Mesodermal cell (in vitro differentiated cells): ENCODE measurements around the gene CDHR5.
A peak's percentile ranks its signal among the peaks of the same experiment; 100 is the strongest.

Experiments
- H3K27ac ChIP-seq: 2 replicates; pipeline ENCODE4 v1.7.0; 2013; ENCODE audit warnings: mild to moderate bottlenecking, low read depth, low read length, moderate library complexity; ENCODE audit not compliant: severe bottlenecking
- H3K36me3 ChIP-seq: 2 replicates; pipeline ENCODE4 v1.7.1; 2013; ENCODE audit warnings: mild to moderate bottlenecking, low read length, moderate library complexity; ENCODE audit not compliant: control insufficient read depth, insufficient read depth
- H3K4me1 ChIP-seq: one replicate; pipeline ENCODE4 v1.7.1; 2013; ENCODE audit warnings: mild to moderate bottlenecking, low read length; ENCODE audit not compliant: insufficient read depth, control insufficient read depth, poor library complexity, severe bottlenecking
- H3K4me3 ChIP-seq: 2 replicates; pipeline ENCODE4 v1.7.0; 2013; ENCODE audit warnings: low read length, control low read depth, mild to moderate bottlenecking; ENCODE audit not compliant: insufficient read depth, poor library complexity, severe bottlenecking; ENCODE audit errors: extremely low read depth
- H3K9me3 ChIP-seq: 2 replicates; pipeline ENCODE4 v1.7.1; 2013; ENCODE audit warnings: mild to moderate bottlenecking, low read length, moderate library complexity; ENCODE audit not compliant: control insufficient read depth
- WGBS, 2 experiments: methylation state at CpG; one replicate each; pipeline ENCODE4 v1.1.5; 2013; ENCODE audit warnings: missing lambda C conversion rate in 2 of 2; ENCODE audit not compliant: insufficient coverage in 2 of 2; 5-methylcytosine and 5-hydroxymethylcytosine counted together

The CDHR5 gene

DNA sequence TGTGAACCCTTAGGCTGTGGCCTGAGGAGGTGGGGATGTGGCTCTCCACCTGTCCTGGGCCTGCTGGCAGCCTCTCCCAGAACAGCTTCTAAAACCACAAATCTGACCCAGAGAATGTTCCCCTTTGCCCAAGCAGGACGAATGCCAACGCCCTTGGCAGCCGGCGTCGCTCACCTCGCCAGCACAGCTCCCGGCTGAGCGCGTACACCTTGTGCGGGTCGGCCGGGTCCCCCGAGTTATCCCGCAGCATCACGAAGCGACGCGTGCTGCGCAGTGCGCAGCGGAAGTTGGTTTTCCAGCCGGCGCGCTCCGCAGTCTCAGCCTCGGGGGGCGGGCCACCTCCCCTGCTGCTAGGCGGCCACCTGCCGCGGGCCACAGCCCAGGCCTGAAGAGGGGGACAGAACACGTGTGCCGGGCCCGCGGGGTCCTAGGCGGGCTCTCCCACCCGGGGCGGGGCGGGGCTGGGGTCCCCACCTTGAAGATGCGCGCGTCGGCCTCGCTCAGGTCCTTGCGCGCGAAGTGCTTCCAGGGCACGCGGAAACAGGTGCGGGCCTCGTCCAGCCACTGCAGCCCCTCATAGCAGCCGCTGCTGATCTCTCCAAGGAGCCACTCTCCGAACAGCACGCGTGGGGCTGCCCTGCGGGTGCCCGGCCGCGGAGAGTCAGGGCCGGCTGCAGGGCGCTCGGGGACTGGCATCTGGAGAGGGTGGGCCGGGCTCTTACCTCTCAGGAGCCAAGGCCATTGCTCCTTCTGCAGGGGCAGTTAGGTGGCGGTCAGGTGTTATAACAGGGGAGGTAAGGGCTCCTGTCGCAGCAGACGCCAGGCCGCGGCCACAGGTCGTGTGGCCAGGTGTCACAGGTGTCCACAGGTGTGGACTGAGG is 9.9 kb downstream of the CDHR5 start:
- Histone ChIP-seq H3K27ac (peak overlapping the region; percentile 87), H3K4me3 (peak overlapping the region; percentile 58), H3K4me1 (peaks cover 19% of the 10 kb centered on the region), H3K36me3 (peaks cover 45% of the 10 kb centered on the region), H3K9me3 (no peaks in the 10 kb centered on the region)
- WGBS, 2 experiments = 93 to 94% methylated on average over 63 to 66 of the region's 68 CpGs

DNA sequence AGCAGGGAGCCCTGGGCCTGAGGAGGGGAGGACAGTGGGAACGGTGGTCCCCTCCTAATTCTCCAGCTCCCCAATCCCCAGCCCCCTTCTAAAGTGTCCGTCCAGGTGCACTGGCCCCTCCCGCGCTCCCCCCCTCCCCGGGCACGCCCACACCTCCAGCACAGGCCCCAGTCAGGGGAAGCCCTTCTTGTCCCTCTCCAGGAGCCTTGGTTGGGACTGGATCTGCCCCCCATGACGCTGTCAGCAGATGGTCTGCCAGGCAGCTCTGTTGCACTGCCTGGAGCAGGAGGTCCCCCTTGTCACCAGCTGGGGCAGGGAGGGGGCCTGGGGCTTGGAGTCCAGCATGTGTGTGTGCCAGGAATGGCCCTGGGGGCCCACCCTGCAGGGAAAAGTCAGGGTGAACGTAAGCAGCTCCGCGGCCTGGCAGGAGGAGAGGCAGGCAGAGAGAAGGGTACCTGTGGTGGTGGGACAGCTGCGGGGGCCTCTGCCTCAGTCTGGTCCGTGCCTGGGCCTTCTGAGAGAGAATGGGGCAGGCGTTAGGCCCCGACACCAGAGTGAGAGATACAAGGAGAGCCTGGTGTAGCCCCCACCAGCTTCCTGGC is 10.6 kb downstream of the CDHR5 start:
- Histone ChIP-seq H3K27ac (no peak overlapping the region), H3K36me3 (peaks cover 52% of the 10 kb centered on the region), H3K4me1 (peaks cover 19% of the 10 kb centered on the region), H3K4me3 (no peak overlapping the region), H3K9me3 (no peaks in the 10 kb centered on the region)
- 84 to 96% methylated on average over 4 to 10 of the region's 14 CpGs for WGBS, 2 experiments

DNA sequence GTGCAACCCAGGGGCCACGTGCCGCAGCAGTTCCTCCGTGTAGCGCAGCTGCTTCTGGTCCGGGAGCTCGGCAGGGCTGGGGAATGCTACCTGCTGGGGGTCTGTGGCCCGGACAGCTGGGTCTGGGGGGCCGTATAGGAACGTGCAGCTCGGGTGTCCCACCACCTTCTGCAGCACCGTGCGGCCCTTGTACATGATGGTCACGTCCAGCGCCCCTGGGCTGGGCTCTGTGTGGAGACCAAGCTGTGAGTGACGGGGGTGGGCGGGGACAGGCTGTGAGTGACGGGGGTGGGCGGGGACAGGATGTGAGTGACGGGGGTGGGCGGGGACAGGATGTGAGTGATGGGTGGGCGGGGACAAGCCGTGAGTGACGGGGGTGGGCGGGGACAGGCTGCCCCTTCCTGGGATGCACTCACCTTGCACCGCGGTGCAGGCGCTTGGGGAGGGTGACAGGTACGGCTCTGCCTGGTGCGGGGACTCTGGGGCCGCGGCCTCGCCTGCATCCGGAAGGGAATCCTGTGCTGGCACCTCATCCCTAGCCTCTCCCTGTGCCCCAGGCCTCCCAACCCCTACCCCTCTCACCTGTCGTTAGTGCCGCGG is 11.3 kb downstream of the CDHR5 start:
- no peak overlapping the region for H3K4me3 ChIP-seq
- no peaks in the 10 kb centered on the region for H3K9me3 ChIP-seq
- 42 to 46% methylated on average over 19 to 20 of the region's 36 CpGs for WGBS, 2 experiments
- H3K4me1 ChIP-seq = peaks cover 19% of the 10 kb centered on the region
- H3K27ac ChIP-seq = peak overlapping the region; percentile 23
- peaks cover 59% of the 10 kb centered on the region for H3K36me3 ChIP-seq

DNA sequence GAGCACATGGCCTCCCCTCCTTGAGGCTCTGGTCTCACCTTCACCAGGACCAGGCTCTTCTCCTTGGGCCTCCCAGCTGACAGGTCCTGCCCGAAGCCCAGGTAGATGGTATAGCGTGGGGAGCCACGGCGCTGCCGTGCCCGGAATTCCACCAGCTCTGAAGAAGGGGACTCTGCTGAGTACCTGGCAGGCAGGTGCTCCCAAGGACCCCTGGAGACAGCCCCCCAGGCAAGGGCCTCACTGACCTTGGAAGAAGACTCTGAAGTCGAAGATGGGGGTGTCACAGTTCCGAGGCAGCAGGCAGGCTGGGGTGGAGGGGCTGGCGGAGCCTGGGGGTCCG is 11.8 kb downstream of the CDHR5 start:
- H3K4me1 ChIP-seq = peaks cover 19% of the 10 kb centered on the region
- H3K9me3 ChIP-seq = no peaks in the 10 kb centered on the region
- H3K36me3 ChIP-seq = peaks cover 61% of the 10 kb centered on the region
- H3K27ac ChIP-seq = peak overlapping the region; percentile 23
- H3K4me3 ChIP-seq = no peak overlapping the region
- 94% methylated on average over 10 of the region's 10 CpGs for WGBS, 2 experiments

DNA sequence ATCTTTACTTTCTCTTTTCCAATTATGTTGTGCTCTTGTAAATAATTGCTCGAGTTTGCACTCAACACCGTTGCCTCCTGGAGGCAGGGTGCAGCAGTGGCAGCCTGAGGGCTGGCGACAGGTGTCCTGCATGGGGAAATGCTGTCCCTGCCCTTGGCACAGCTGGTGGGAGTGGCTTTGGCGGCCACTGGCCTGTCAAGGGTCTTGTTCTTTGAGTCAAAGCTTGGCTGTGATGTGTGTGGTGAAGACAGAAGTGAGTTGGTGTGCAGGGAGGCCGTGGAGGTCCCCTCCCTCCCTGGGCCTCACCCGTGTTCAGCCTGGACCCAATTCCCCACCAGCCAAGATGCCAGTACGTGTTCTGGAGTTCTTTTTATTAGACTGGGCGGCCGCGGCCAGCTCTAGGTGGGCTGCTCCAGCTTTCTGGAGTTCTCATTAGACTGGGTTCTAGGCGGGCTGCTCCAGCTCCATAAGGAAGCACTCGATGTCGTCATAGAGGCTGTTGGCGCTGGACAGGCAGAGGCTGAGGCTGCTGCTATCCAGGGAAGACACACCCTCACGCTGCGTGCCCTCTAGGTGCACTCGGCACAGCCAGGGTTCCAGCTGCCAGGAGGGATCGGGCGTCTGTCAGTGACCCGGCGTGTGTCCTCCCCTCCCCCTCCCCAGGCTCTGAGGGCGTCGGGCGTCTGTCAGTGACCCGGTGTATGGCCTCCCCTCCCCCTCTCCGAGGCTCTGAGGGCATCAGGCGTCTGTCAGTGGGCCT is 12.4 kb downstream of the CDHR5 start:
- Histone ChIP-seq H3K4me1 (peaks cover 19% of the 10 kb centered on the region), H3K36me3 (peaks cover 64% of the 10 kb centered on the region), H3K4me3 (no peak overlapping the region), H3K27ac (no peak overlapping the region), H3K9me3 (no peaks in the 10 kb centered on the region)
- 89 to 92% methylated on average over 24 to 27 of the region's 27 CpGs for WGBS, 2 experiments

DNA sequence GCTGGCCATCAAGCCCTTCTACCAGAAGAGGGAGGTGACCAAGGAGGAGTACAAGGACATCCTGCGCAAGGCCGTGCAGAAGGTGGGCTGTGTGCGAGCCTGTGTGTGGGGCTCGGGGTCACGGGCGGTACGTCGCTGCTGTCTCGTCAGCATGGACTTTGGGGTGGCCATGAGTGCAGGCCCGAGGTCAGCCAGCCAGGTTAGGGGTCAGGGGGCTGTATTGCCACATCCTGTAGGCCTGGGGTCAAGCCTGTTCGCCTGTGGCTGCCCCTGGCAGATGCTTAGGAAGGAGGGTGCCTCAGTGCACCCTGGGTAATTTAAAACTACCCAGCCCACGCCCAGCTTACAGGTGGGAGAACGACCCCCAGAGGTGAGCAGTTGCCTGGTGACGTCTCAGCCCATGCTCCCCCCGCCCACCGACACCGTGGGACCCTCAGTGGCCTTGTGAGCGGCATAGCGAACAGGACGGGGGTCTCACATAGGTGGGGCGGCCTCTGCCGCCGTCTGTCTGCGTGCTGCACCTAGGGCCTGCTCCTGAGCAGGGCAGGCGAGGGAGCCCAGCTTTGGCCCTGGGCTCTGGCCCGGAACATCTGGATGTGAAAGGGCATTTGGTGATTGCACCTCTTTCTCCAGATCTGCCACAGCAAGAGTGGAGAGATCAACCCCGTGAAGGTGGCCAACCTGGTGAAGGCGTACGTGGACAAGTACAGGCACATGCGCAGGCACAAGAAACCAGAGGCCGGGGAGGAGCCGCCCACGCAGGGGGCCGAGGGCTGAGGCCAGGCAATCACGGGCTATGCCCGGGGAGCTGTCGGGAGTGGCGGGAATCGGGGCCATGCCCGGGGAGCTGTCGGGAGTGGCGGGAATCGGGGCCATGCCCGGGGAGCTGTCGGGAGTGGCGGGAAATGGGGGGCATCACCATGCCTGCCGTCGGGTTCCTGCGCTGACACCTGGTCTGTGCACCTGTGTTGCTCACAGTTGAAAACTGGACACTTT is 13.5 kb downstream of the CDHR5 start:
- H3K4me3 ChIP-seq = no peak overlapping the region
- peaks cover 16% of the 10 kb centered on the region for H3K4me1 ChIP-seq
- H3K9me3 ChIP-seq = no peaks in the 10 kb centered on the region
- H3K36me3 ChIP-seq = peaks cover 75% of the 10 kb centered on the region
- no peak overlapping the region for H3K27ac ChIP-seq
- WGBS, 2 experiments = 95 to 96% methylated on average over 38 to 42 of the region's 49 CpGs

DNA sequence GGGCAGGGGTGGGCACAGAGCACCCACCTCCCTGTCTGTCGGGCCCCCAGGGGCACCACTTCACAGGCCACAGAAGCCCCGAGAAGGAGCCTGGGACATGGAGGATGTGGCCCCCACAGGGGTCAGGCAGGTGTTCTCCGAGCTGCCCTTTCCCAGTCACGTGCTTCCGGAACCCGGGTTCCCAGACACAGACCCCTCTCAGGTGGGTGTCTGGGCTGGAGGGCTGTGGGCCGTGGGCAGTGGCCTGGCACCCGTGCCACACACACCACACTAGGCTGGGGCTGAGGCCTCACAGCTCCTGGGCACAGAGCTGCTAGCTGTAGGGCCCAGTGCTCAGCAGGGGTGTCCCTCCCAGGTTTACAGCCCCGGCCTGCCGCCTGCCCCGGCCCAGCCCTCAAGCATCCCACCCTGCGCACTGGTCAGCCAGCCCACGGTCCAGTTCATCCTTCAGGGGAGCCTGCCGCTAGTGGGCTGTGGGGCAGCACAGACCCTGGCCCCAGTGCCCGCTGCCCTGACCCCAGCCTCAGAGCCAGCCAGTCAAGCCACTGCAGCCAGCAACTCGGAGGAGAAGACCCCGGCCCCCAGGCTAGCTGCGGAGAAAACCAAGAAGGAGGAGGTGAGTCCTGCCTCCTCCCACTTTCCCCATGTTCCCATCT is 14.5 kb downstream of the CDHR5 start:
- no peak overlapping the region for H3K27ac ChIP-seq
- no peak overlapping the region for H3K4me3 ChIP-seq
- peaks cover 86% of the 10 kb centered on the region for H3K36me3 ChIP-seq
- H3K9me3 ChIP-seq = no peaks in the 10 kb centered on the region
- 95 to 98% methylated on average over 13 to 15 of the region's 18 CpGs for WGBS, 2 experiments
- peaks cover 10% of the 10 kb centered on the region for H3K4me1 ChIP-seq

DNA sequence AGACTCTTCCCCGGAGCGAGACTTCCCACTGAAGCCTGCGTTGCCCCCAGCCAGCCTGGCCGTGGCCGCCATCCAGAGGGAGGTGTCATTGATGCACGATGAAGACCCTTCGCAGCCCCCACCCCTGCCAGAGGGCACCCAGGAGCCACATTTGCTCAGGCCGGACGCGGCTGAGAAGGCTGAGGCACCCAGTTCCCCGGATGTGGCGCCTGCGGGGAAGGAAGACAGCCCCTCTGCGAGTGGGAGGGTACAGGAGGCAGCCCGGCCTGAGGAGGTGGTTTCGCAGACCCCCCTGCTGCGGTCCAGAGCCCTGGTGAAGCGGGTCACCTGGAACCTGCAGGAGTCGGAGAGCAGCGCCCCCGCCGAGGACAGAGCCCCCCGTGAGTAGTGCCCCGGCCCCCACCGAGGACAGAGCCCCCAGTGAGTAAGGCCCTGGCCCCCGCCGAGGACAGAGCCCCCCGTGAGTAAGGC is 15.4 kb downstream of the CDHR5 start:
- no peak overlapping the region for H3K4me3 ChIP-seq
- peaks cover 95% of the 10 kb centered on the region for H3K36me3 ChIP-seq
- H3K4me1 ChIP-seq = peaks cover 6% of the 10 kb centered on the region
- 98% methylated on average over 23 to 25 of the region's 28 CpGs for WGBS, 2 experiments
- H3K9me3 ChIP-seq = no peaks in the 10 kb centered on the region
- no peak overlapping the region for H3K27ac ChIP-seq

DNA sequence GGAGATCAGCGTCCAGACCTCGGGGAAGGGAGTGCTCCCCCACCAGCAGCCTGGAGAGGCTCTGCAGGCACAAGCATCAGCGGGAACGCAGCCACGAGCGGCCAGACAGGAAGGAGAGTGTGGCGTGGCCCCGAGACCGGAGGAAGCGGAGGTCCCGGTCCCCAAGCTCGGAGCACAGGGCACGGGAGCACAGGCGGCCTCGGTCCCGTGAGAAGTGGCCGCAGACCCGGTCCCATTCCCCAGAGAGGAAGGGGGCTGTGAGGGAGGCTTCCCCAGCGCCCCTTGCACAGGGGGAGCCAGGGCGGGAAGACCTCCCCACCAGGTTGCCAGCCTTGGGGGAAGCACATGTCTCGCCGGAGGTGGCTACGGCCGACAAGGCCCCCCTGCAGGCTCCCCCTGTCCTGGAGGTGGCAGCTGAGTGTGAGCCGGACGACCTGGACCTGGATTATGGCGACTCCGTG is 15.9 kb downstream of the CDHR5 start:
- H3K36me3 ChIP-seq = peaks cover 96% of the 10 kb centered on the region

More for the DNA sequence above, 15.9 kb downstream of the CDHR5 start:
- Histone ChIP-seq H3K4me3 (no peak overlapping the region), H3K4me1 (peaks cover 6% of the 10 kb centered on the region), H3K9me3 (no peaks in the 10 kb centered on the region), H3K27ac (no peak overlapping the region)
- 90 to 98% methylated on average over 19 to 27 of the region's 28 CpGs for WGBS, 2 experiments
